A673 (cell line): Measurements from ENCODE around the gene ERICH6. TPM values are rescaled to one million over a fixed set of nuclear protein-coding genes. Genes with fewer than 3 reads are reported as not detected.
A peak's percentile ranks its signal among the peaks of the same experiment; 100 is the strongest.

Experiments used
- BruUV-seq: library from RNA; stranded (reverse); fragments of 400-500 nt; replicated peaks from 2 replicates; lab custom pipeline; 2021; lab: Mats Ljungman, UMichigan
- CTCF ChIA-PET: fragments of 300-600 bp; sonication (Branson Sonifier 250); formaldehyde crosslinking; loops from one replicate; lab custom pipeline; 2022; ENCODE audit warnings: antibody characterized with exemption; lab: Charles Lee
- POLR2A ChIA-PET: fragments of 300-600 bp; sonication (Branson Sonifier 250); formaldehyde crosslinking; loops from one replicate; lab custom pipeline; 2022; ENCODE audit warnings: antibody characterized with exemption; ENCODE audit not compliant: low non-redundant PET; lab: Charles Lee
- DNase-seq: peaks from one replicate; pipeline ENCODE4 v3.0.0-alpha.2; 2015; ENCODE audit warnings: low spot score
- H3K27ac ChIP-seq: fragments of 200-600 bp; sonication (generic); 2 replicates; pipeline ENCODE4 v1.5.1; 2016; ENCODE audit warnings: mixed run types, low read depth, mild to moderate bottlenecking, mixed read lengths, antibody characterized with exemption, low read length; ENCODE audit not compliant: poor library complexity, severe bottlenecking
- H3K27me3 ChIP-seq: fragments of 200-600 bp; sonication (generic); replicated peaks from 2 replicates; pipeline ENCODE4 v1.6.1; 2017; ENCODE audit warnings: mixed run types, low read depth, mild to moderate bottlenecking, mixed read lengths, antibody characterized with exemption, low read length; ENCODE audit not compliant: insufficient read depth, poor library complexity
- H3K36me3 ChIP-seq: fragments of 200-600 bp; sonication (generic); 2 replicates; pipeline ENCODE4 v1.6.1; 2016; ENCODE audit warnings: mixed run types, mild to moderate bottlenecking, mixed read lengths, antibody characterized with exemption, low read length; ENCODE audit not compliant: insufficient read depth, poor library complexity, severe bottlenecking
- H3K4me1 ChIP-seq: fragments of 200-600 bp; sonication (generic); 2 replicates; pipeline ENCODE4 v1.6.1; 2017; ENCODE audit warnings: mixed run types, mild to moderate bottlenecking, mixed read lengths, antibody characterized with exemption, low read length; ENCODE audit not compliant: insufficient read depth, poor library complexity, severe bottlenecking
- H3K4me3 ChIP-seq: fragments of 200-600 bp; sonication (generic); 2 replicates; pipeline ENCODE4 v1.5.1; 2016; ENCODE audit warnings: low read depth, mixed run types, mild to moderate bottlenecking, mixed read lengths, low read length; ENCODE audit not compliant: poor library complexity, severe bottlenecking
- H3K9me3 ChIP-seq: fragments of 200-600 bp; sonication (generic); 2 replicates; pipeline ENCODE4 v1.6.1; 2016; ENCODE audit warnings: mixed run types, low read depth, mild to moderate bottlenecking, mixed read lengths, antibody characterized with exemption, low read length; ENCODE audit not compliant: poor library complexity, severe bottlenecking
- EZH2 ChIP-seq: fragments of 200-600 bp; sonication (generic); IDR thresholded peaks from 2 replicates; pipeline ENCODE4 v1.6.1; 2017; ENCODE audit warnings: borderline replicate concordance, low read depth, mild to moderate bottlenecking, mixed read lengths, antibody characterized with exemption, low read length; ENCODE audit not compliant: poor library complexity, severe bottlenecking
- intact Hi-C: fragments of 100-400 bp; cut with micrococcal nuclease; formaldehyde crosslinking; loops from one replicate; pipeline ENCODE4 v1.10.0; 2022; ENCODE audit not compliant: unreplicated experiment
- total RNA-seq: library from RNA; stranded (reverse); gene quantifications from 2 replicates; pipeline ENCODE4 v1.2.3, GENCODE V29; 2021
- TF ChIP-seq, protein P1 (sequence below): fragments of 300-800, 200-600 bp; sonication (generic); conservative IDR thresholded peaks from 2 replicates; pipeline ENCODE4 v1.5.1; 2017; ENCODE audit warnings: low read depth, mild to moderate bottlenecking, antibody characterized with exemption, low read length, moderate library complexity, mixed read lengths

Gene ERICH6
- total RNA-seq, 1 experiment from 2014 or later = 0.32 TPM

DNA sequence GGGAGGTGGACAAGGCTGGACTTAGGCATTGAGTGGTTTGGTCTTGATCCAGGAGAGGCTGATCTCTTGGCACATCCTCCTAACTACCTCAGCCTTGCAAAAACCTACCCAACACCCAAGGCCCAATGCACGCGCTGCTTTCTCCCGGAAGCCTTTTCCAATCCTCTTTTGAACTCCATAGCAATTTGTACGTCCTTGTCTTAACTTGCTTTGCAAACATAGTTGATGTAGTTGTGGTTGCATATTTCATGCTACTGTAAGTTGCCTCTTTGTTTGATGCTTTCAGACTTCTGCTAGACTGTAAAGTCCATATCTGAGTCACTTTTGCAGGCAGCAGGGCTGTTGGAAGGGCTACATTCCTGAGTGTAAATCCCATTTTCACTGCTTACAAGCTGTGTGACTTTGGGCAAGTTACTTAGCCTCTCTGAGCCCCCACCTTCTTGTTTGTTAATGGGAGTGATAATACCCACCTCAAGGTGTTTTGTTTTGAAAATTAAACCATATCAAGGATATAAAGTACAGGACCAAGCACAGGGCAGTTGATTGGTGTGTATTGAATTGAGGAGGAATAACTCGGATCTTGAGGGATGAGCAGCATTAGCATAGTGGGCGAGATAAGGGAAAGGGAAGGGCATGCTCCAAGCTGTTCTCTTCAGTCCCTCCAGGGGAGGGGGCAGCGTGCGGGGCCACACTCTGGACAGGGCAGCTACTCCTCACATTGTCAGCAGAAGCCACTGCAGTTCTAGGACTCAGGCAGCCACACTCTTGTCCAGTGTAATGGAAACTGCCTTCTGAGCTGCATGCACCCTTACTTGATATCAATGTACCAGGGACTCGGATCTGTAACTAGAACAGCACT, 30.4 kb upstream of the ERICH6 start:
- Histone ChIP-seq H3K9me3 (no peaks in the 10 kb centered on the region), H3K36me3 (no peaks in the 10 kb centered on the region), H3K4me1 (peaks cover 74% of the 10 kb centered on the region), H3K27me3 (no peaks in the 10 kb centered on the region), H3K4me3 (peak overlapping the region; percentile 3), H3K27ac (peak overlapping the region; percentile 68)
- DNase-seq = no peak
- ChIA-PET POLR2A (no interaction called here), CTCF (no interaction called here)
- no TSS peak for BruUV-seq
- no peak for TF ChIP-seq EZH2
- TF ChIP-seq, protein P1, sequence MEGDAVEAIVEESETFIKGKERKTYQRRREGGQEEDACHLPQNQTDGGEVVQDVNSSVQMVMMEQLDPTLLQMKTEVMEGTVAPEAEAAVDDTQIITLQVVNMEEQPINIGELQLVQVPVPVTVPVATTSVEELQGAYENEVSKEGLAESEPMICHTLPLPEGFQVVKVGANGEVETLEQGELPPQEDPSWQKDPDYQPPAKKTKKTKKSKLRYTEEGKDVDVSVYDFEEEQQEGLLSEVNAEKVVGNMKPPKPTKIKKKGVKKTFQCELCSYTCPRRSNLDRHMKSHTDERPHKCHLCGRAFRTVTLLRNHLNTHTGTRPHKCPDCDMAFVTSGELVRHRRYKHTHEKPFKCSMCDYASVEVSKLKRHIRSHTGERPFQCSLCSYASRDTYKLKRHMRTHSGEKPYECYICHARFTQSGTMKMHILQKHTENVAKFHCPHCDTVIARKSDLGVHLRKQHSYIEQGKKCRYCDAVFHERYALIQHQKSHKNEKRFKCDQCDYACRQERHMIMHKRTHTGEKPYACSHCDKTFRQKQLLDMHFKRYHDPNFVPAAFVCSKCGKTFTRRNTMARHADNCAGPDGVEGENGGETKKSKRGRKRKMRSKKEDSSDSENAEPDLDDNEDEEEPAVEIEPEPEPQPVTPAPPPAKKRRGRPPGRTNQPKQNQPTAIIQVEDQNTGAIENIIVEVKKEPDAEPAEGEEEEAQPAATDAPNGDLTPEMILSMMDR = no peak
- intact Hi-C loops = no loop called here

DNA sequence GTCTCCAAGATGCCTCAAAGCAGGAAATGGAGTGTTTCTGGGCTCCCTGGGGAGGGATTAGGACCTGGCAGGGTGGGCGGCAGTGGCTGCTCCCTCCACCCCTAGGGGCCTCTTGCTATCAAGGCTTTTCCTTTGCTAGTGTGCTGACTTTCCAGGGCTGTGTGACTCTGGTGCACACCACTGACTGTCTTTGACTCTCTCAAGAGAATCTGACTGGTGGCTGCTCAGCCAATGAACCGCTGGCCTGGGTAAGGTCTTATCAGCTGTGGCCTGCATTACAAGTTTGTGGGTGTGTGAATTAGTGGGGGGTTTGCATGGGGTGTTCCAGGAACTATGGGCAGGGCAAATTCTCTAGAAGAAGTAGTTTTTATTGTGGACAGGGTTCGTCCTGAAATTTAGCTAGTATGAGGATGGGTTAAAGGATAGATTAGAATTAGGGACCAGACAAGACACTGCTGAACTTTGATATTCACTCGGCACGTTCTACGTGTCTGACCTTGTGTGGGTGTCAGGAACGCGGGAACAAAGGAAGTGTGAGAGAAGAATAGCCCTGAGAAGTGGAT, 29.7 kb upstream of the ERICH6 start:
- Histone ChIP-seq H3K27me3 (no peaks in the 10 kb centered on the region), H3K36me3 (no peaks in the 10 kb centered on the region), H3K27ac (peak overlapping the region; percentile 68), H3K4me1 (peaks cover 72% of the 10 kb centered on the region), H3K9me3 (no peaks in the 10 kb centered on the region), H3K4me3 (peak overlapping the region; percentile 3)
- CTCF ChIA-PET = no interaction called here
- peak; percentile 98 for DNase-seq
- no peak for TF ChIP-seq EZH2
- TF ChIP-seq, protein P1 = 0 out of 2 replicates have a peak, but pooled peaks have one; percentile 31
- intact Hi-C loops = no loop called here
- POLR2A ChIA-PET = no interaction called here
- BruUV-seq = no TSS peak

DNA sequence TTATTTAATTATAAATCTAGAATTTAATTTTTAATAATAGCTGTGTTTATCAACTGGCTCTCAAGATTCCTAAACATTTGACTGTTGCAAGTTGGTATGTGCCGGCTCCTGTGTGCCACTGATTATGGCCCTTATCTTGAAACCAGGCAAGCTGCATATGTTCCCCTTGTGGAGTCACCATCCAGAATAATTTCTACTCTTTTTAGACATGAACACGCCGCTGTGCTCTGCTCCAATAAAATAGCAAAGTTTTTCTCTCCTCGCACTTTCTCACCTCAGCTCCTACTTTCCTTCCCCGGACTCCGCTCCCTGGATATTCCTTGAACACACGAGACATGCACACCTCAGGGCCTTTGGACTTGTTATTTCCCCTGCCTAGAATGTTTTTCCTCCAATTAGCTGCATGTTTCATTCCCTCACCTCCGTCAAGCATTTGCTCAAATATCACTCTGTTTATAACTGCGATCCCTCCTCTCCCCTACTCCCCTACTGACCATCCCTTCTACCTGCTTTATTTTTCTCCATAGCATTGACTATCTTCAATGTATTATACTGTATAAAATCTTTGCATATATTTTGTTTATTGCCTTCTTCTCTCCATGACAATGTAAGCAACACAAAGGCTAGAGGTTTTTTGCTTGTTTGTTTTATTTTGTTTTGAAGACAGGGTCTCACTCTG, 26.1 kb upstream of the ERICH6 start:
- H3K27me3 ChIP-seq = no peaks in the 10 kb centered on the region
- TF ChIP-seq, protein P1 = no peak
- TF ChIP-seq EZH2 = no peak
- H3K27ac ChIP-seq = no peak overlapping the region
- H3K36me3 ChIP-seq = no peaks in the 10 kb centered on the region
- DNase-seq = no peak
- H3K9me3 ChIP-seq = no peaks in the 10 kb centered on the region
- no TSS peak for BruUV-seq
- H3K4me3 ChIP-seq = no peak overlapping the region
- CTCF ChIA-PET = no interaction called here
- peaks cover 42% of the 10 kb centered on the region for H3K4me1 ChIP-seq
- intact Hi-C loops = no loop called here
- POLR2A ChIA-PET = no interaction called here
